ENCODE measurements around the gene GINS2. TPM values are rescaled to one million over a fixed set of nuclear protein-coding genes. Genes with fewer than 3 reads are reported as not detected.

Gene GINS2
- total and polyA plus RNA-seq, 2 experiments from 2014 or later = 40.5 to 44.4 TPM

DNA sequence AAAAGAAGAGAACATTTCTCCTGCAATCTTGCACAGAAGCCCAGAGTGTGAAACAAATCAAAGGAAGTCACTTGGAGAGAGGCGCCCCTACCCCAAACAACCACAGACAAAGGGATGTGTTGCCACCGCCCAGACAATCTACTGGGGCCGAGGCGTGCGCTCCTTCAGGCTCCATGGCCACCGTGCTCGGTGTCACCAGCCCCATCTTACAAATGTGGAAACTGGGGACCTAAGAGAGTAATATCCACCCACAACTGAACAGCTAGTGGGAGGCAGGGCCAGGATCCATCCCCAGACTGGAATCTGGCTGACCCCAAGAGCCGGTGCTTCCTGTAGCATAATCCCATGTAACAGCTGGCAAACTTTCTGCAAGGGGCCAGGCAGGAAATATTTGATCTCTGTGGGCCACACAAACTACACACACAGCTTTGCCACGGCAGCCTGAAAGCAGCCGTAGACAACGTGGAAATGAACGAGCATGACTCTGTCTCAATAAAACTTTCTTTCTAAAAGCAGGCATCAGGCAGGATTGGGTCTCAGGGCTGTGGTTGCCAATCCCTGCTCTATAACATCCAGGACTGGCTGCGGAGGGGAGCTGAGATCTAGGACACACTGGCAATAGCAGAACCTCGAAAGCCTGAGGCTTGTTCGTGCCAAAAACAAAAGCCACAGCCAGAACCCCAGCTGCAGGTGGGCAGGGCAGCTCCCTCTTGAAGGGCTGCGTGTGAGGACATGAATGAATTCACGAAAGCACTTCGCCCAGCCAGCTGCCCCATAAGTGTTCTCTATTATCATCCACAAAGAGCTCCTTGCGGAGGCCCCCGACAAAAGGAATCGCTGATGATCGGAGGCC is 26.6 kb upstream of the GINS2 start:
- H3K27me3 Mint-ChIP-seq (ENCODE audit: insufficient read depth, low read depth, poor library complexity) = peaks cover 17% of the 10 kb centered on the region
- TF ChIP-seq JUNB (IDR thresholded peaks at IDR 0.05; ENCODE audit: unreplicated experiment) (no peak), POLR2AphosphoS5 (IDR thresholded peaks at IDR 0.05; ENCODE audit: low read depth) (no peak), EZH2phosphoT487 (IDR thresholded peaks at IDR 0.05; ENCODE audit: unreplicated experiment) (no peak), ZNF331 (CRISPR knock-in tag; IDR thresholded peaks at IDR 0.05; ENCODE audit: low read depth) (no peak), STAT1 (IDR thresholded peaks at IDR 0.05; ENCODE audit: unreplicated experiment) (no peak), NANOG (IDR thresholded peaks at IDR 0.05; ENCODE audit: borderline replicate concordance) (no peak), EZH2 (IDR thresholded peaks at IDR 0.05; ENCODE audit: low read depth, unreplicated experiment) (no peak), REST (IDR thresholded peaks at IDR 0.05; ENCODE audit: unreplicated experiment) (no peak), ZNF114 (CRISPR knock-in tag; IDR thresholded peaks at IDR 0.05) (no peak), CREB1 (CRISPR knock-in tag; IDR thresholded peaks at IDR 0.05; ENCODE audit: low read depth) (no peak)
- TF ChIP-seq, protein P1, sequence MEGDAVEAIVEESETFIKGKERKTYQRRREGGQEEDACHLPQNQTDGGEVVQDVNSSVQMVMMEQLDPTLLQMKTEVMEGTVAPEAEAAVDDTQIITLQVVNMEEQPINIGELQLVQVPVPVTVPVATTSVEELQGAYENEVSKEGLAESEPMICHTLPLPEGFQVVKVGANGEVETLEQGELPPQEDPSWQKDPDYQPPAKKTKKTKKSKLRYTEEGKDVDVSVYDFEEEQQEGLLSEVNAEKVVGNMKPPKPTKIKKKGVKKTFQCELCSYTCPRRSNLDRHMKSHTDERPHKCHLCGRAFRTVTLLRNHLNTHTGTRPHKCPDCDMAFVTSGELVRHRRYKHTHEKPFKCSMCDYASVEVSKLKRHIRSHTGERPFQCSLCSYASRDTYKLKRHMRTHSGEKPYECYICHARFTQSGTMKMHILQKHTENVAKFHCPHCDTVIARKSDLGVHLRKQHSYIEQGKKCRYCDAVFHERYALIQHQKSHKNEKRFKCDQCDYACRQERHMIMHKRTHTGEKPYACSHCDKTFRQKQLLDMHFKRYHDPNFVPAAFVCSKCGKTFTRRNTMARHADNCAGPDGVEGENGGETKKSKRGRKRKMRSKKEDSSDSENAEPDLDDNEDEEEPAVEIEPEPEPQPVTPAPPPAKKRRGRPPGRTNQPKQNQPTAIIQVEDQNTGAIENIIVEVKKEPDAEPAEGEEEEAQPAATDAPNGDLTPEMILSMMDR (conservative IDR thresholded peaks at IDR 0.05; ENCODE audit: low read depth in 2 of 2) = no peak
- TF ChIP-seq, protein P2, sequence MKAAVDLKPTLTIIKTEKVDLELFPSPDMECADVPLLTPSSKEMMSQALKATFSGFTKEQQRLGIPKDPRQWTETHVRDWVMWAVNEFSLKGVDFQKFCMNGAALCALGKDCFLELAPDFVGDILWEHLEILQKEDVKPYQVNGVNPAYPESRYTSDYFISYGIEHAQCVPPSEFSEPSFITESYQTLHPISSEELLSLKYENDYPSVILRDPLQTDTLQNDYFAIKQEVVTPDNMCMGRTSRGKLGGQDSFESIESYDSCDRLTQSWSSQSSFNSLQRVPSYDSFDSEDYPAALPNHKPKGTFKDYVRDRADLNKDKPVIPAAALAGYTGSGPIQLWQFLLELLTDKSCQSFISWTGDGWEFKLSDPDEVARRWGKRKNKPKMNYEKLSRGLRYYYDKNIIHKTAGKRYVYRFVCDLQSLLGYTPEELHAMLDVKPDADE (IDR thresholded peaks at IDR 0.05) = no peak
- TF ChIP-seq, protein P3, sequence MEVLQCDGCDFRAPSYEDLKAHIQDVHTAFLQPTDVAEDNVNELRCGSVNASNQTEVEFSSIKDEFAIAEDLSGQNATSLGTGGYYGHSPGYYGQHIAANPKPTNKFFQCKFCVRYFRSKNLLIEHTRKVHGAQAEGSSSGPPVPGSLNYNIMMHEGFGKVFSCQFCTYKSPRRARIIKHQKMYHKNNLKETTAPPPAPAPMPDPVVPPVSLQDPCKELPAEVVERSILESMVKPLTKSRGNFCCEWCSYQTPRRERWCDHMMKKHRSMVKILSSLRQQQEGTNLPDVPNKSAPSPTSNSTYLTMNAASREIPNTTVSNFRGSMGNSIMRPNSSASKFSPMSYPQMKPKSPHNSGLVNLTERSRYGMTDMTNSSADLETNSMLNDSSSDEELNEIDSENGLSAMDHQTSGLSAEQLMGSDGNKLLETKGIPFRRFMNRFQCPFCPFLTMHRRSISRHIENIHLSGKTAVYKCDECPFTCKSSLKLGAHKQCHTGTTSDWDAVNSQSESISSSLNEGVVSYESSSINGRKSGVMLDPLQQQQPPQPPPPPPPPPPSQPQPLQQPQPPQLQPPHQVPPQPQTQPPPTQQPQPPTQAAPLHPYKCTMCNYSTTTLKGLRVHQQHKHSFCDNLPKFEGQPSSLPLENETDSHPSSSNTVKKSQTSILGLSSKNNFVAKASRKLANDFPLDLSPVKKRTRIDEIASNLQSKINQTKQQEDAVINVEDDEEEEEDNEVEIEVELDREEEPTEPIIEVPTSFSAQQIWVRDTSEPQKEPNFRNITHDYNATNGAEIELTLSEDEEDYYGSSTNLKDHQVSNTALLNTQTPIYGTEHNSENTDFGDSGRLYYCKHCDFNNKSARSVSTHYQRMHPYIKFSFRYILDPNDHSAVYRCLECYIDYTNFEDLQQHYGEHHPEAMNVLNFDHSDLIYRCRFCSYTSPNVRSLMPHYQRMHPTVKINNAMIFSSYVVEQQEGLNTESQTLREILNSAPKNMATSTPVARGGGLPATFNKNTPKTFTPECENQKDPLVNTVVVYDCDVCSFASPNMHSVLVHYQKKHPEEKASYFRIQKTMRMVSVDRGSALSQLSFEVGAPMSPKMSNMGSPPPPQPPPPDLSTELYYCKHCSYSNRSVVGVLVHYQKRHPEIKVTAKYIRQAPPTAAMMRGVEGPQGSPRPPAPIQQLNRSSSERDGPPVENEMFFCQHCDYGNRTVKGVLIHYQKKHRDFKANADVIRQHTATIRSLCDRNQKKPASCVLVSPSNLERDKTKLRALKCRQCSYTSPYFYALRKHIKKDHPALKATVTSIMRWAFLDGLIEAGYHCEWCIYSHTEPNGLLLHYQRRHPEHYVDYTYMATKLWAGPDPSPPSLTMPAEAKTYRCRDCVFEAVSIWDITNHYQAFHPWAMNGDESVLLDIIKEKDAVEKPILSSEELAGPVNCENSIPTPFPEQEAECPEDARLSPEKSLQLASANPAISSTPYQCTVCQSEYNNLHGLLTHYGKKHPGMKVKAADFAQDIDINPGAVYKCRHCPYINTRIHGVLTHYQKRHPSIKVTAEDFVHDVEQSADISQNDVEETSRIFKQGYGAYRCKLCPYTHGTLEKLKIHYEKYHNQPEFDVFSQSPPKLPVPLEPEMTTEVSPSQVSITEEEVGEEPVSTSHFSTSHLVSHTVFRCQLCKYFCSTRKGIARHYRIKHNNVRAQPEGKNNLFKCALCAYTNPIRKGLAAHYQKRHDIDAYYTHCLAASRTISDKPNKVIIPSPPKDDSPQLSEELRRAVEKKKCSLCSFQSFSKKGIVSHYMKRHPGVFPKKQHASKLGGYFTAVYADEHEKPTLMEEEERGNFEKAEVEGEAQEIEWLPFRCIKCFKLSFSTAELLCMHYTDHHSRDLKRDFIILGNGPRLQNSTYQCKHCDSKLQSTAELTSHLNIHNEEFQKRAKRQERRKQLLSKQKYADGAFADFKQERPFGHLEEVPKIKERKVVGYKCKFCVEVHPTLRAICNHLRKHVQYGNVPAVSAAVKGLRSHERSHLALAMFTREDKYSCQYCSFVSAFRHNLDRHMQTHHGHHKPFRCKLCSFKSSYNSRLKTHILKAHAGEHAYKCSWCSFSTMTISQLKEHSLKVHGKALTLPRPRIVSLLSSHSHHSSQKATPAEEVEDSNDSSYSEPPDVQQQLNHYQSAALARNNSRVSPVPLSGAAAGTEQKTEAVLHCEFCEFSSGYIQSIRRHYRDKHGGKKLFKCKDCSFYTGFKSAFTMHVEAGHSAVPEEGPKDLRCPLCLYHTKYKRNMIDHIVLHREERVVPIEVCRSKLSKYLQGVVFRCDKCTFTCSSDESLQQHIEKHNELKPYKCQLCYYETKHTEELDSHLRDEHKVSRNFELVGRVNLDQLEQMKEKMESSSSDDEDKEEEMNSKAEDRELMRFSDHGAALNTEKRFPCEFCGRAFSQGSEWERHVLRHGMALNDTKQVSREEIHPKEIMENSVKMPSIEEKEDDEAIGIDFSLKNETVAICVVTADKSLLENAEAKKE (CRISPR knock-in tag; IDR thresholded peaks at IDR 0.05) = no peak
- peaks cover 5% of the 10 kb centered on the region for H3F3A ChIP-seq (replicated peaks; ENCODE audit: low read depth)
- ATAC-seq (peak; percentile 32), DNase-seq (ENCODE audit: low spot score) (peak; percentile 49)
- H3K36me3 Mint-ChIP-seq (ENCODE audit: low read depth) = peaks cover 14% of the 10 kb centered on the region
- H3K4me3 Mint-ChIP-seq = peak overlapping the region; percentile 55
- no peak overlapping the region for H2AFZ ChIP-seq
- H3K27me3 ChIP-seq (ENCODE audit: insufficient read depth) = no peaks in the 10 kb centered on the region
- H3K79me2 ChIP-seq (replicated peaks; ENCODE audit: insufficient read depth) = no peaks in the 10 kb centered on the region
- H4K20me1 ChIP-seq (replicated peaks; ENCODE audit: insufficient read depth) = 0 out of 2 replicates have a peak, but pooled peaks cover 4% of the 10 kb centered on the region
- H3K9me2 ChIP-seq (ENCODE audit: insufficient read depth) = no peaks in the 10 kb centered on the region
- peaks cover 20% of the 10 kb centered on the region for H3K4me1 Mint-ChIP-seq
- H3K4me3 ChIP-seq = peak overlapping the region; percentile 46
- H3K27ac ChIP-seq (ENCODE audit: low read depth) = no peak overlapping the region
- peaks cover 8% of the 10 kb centered on the region; the same call in 2 of the 3 replicates for H3K9me3 Mint-ChIP-seq
- H3K27ac Mint-ChIP-seq = no peak overlapping the region
- peaks cover 3% of the 10 kb centered on the region; the same call in 1 of the 2 replicates for H3K4me1 ChIP-seq (ENCODE audit: insufficient read depth)
- H3K4me2 ChIP-seq = peak overlapping the region; percentile 74
- no peaks in the 10 kb centered on the region for H3K36me3 ChIP-seq (ENCODE audit: insufficient read depth)
